Skeletal muscle satellite cell (primary cell): ENCODE results near the gene MSRB1.
A peak's percentile ranks its signal among the peaks of the same experiment; 100 is the strongest.
"Not testable (repeated sequence)": the region's sequence is repeated elsewhere in the genome, so short reads cannot be mapped to it uniquely, and the experiment has no call there.

Experiments
- H3K27me3 ChIP-seq: 2 replicates; pipeline ENCODE4 v1.7.0; 2013; ENCODE audit warnings: low read length; ENCODE audit not compliant: control insufficient read depth, insufficient read depth
- H3K36me3 ChIP-seq: 2 replicates; pipeline ENCODE4 v1.7.0; 2013; ENCODE audit warnings: mild to moderate bottlenecking, control low read depth, low read length; ENCODE audit not compliant: insufficient read depth
- H3K4me1 ChIP-seq: 2 replicates; pipeline ENCODE4 v1.7.0; 2013; ENCODE audit warnings: low read length; ENCODE audit not compliant: control insufficient read depth, insufficient read depth
- H3K4me2 ChIP-seq: 2 replicates; pipeline ENCODE4 v1.7.0; 2013; ENCODE audit warnings: mild to moderate bottlenecking, low read length
- H3K4me3 ChIP-seq: 2 replicates; pipeline ENCODE4 v1.7.0; 2013; ENCODE audit warnings: low read length
- H3K9ac ChIP-seq: 2 replicates; pipeline ENCODE4 v1.7.0; 2013; ENCODE audit warnings: mild to moderate bottlenecking, low read depth, low read length, moderate library complexity
- H3K9me3 ChIP-seq: replicated peaks from 2 replicates; pipeline ENCODE4 v1.7.0; 2013; ENCODE audit warnings: mild to moderate bottlenecking, control low read depth, low read length

The MSRB1 gene

GRCh38 chr16:1929105-1929504 lies 13.9 kb downstream of the MSRB1 start:
- Histone ChIP-seq H3K4me3 (peak overlapping the region; percentile 77), H3K4me1 (peaks cover 4% of the 10 kb centered on the region), H3K27me3 (peaks cover 16% of the 10 kb centered on the region), H3K4me2 (peak overlapping the region; percentile 92), H3K9me3 (no peaks in the 10 kb centered on the region), H3K36me3 (no peaks in the 10 kb centered on the region), H3K9ac (peak overlapping the region; percentile 72)

- no peak overlapping the region for H3K9ac ChIP-seq
- no peak overlapping the region for H3K4me3 ChIP-seq
- no peak overlapping the region for H3K4me2 ChIP-seq
- peaks cover 35% of the 10 kb centered on the region for H3K27me3 ChIP-seq
- no peaks in the 10 kb centered on the region for H3K36me3 ChIP-seq
- H3K4me1 ChIP-seq = peaks cover 12% of the 10 kb centered on the region
- H3K9me3 ChIP-seq = no peaks in the 10 kb centered on the region
These were observed 16.7 kb downstream of the MSRB1 start for GRCh38 chr16:1926271-1926670.

GRCh38 chr16:1924095-1924494 lies 18.9 kb downstream of the MSRB1 start:
- no peak overlapping the region for H3K4me3 ChIP-seq
- peaks cover 57% of the 10 kb centered on the region for H3K27me3 ChIP-seq
- H3K4me1 ChIP-seq = peaks cover 11% of the 10 kb centered on the region
- H3K36me3 ChIP-seq = no peaks in the 10 kb centered on the region
- H3K9ac ChIP-seq = no peak overlapping the region
- H3K9me3 ChIP-seq = no peaks in the 10 kb centered on the region
- H3K4me2 ChIP-seq = no peak overlapping the region

GRCh38 chr16:1923299-1924034 lies 19.5 kb downstream of the MSRB1 start:
- no peak overlapping the region for H3K9ac ChIP-seq
- H3K27me3 ChIP-seq = peaks cover 63% of the 10 kb centered on the region
- no peak overlapping the region for H3K4me3 ChIP-seq
- peaks cover 9% of the 10 kb centered on the region for H3K4me1 ChIP-seq
- no peaks in the 10 kb centered on the region for H3K9me3 ChIP-seq
- no peak overlapping the region for H3K4me2 ChIP-seq
- no peaks in the 10 kb centered on the region for H3K36me3 ChIP-seq

- H3K27me3 ChIP-seq = peaks cover 69% of the 10 kb centered on the region
These were observed 20.6 kb downstream of the MSRB1 start for GRCh38 chr16:1922357-1922756.

GRCh38 chr16:1920727-1921171 lies 22.2 kb downstream of the MSRB1 start:
- H3K4me2 ChIP-seq = no peak overlapping the region
- no peaks in the 10 kb centered on the region for H3K9me3 ChIP-seq
- H3K4me1 ChIP-seq = peaks cover 9% of the 10 kb centered on the region
- H3K4me3 ChIP-seq = no peak overlapping the region
- no peaks in the 10 kb centered on the region for H3K36me3 ChIP-seq
- H3K9ac ChIP-seq = no peak overlapping the region
- H3K27me3 ChIP-seq = peaks cover 84% of the 10 kb centered on the region

More at GRCh38 chr16:1922357-1922756, 20.6 kb downstream of the MSRB1 start:
- no peaks in the 10 kb centered on the region for H3K36me3 ChIP-seq
- H3K9ac ChIP-seq = no peak overlapping the region
- no peak overlapping the region for H3K4me3 ChIP-seq
- H3K4me2 ChIP-seq = no peak overlapping the region
- peaks cover 9% of the 10 kb centered on the region for H3K4me1 ChIP-seq
- H3K9me3 ChIP-seq = no peaks in the 10 kb centered on the region

- H3K4me2 ChIP-seq, H3K9ac ChIP-seq, H3K36me3 ChIP-seq, H3K4me1 ChIP-seq, H3K4me3 ChIP-seq, H3K9me3 ChIP-seq: not testable (repeated sequence)
- H3K27me3 ChIP-seq = peaks cover 84% of the 10 kb centered on the region
These were observed 22.9 kb downstream of the MSRB1 start for GRCh38 chr16:1920122-1920521.

GRCh38 chr16:1919327-1919998 lies 23.5 kb downstream of the MSRB1 start:
- Histone ChIP-seq H3K4me1 (peaks cover 9% of the 10 kb centered on the region), H3K9me3 (no peaks in the 10 kb centered on the region), H3K36me3 (no peaks in the 10 kb centered on the region), H3K4me2 (no peak overlapping the region), H3K4me3 (no peak overlapping the region), H3K9ac (no peak overlapping the region), H3K27me3 (peaks cover 85% of the 10 kb centered on the region)

- Histone ChIP-seq H3K36me3 (no peaks in the 10 kb centered on the region), H3K4me1 (peaks cover 6% of the 10 kb centered on the region), H3K9ac (no peak within 1 kb of the TSS), H3K4me2 (no peak within 1 kb of the TSS), H3K4me3 (no peak within 1 kb of the TSS), H3K27me3 (peaks cover 86% of the 10 kb centered on the region), H3K9me3 (no peaks in the 10 kb centered on the region)
These were observed 24.4 kb downstream of the MSRB1 start, which contains the start of gene HS3ST6 for GRCh38 chr16:1918351-1919326. Gene HS3ST6 (minus strand): TSS chr16:1918415. CDS start chr16:1918323, 92 bp downstream.

- no peaks in the 10 kb centered on the region for H3K36me3 ChIP-seq
- peaks cover 83% of the 10 kb centered on the region for H3K27me3 ChIP-seq
- no peak overlapping the region for H3K4me2 ChIP-seq
- no peak overlapping the region for H3K4me3 ChIP-seq
- H3K9ac ChIP-seq = no peak overlapping the region
- H3K4me1 ChIP-seq = no peaks in the 10 kb centered on the region
- H3K9me3 ChIP-seq = no peaks in the 10 kb centered on the region
These were observed 25.2 kb downstream of the MSRB1 start for GRCh38 chr16:1917665-1918350.
